Pulmonary artery endothelial cell (primary cell): ENCODE measurements around the gene ZNF618. TPM values are rescaled to one million over a fixed set of nuclear protein-coding genes. Genes with fewer than 3 reads are reported as not detected.

Source experiments
- DNase-seq: peaks from one replicate; pipeline ENCODE4 v3.0.0-alpha.2; 2011; ENCODE audit warnings: low read depth, low spot score
- total RNA-seq: library from RNA; depleted of rRNA; stranded (reverse); fragments of >200 nt; gene quantifications from 2 replicates; pipeline ENCODE4 v1.2.3, GENCODE V29; 2014

Gene ZNF618
- total RNA-seq, 1 donor from 2014 or later: 14.8 TPM

- DNase-seq: no peak
Measured at GRCh38 chr9:114059047-114059803, 183.1 kb downstream of the ZNF618 start.

DNA sequence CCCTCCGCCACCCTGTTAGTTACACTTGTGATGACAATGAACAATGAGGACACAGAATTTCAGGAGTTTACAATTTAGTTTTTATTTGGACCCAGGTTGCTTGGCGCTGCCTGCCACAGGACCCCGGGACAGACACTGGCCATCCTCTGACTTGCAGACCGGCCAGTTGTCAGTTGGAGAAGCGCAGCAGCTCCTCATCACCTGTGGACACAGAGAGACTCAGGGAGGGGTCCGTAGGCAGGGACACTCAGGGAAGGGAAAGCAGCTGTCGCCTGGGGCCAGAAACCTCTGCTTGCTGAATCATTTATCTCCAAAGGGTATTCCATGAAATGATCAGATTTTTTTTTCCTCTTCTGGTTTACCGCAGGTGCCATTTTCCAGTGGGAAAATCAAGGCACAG is 184.0 kb downstream of the ZNF618 start:
- no peak for DNase-seq

DNA sequence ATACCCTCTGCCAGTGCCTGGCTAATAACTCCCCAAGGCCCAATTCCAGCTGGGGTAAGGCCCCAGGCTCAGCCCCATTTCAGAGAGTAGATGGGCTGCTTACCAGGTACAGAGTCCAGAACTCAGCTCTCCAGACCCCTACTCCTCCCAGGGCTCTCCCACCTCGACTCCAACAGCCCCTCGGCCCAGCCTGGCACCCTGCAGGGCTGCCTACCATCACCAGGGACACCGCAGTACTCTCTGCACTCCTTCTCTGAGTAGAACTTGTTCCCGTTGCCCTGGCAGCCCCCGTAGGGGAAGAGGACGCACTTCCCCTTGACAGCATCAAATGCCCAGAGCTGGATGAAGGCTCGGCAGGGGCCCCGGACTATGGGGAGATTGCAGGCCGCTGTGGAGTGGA is 184.6 kb downstream of the ZNF618 start:
- no peak for DNase-seq

DNA sequence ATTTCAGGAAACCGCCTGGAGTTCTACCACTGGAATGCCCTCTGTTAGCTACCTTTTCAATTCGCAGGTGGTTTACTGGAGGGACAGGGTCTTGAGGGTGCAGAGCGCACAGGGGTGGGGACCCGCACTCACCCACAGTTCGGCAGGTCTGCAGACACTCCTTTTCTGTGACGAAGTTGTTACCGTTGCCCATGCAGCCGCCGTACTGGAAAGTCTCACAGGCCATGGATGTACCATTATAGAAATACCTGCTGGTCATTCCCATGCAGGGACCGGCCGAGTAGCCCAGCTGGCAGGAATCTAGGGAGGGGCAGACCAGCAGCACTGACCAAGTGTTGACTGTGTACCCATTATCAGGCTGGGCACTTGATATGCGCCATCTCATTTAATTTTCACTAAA is 185.2 kb downstream of the ZNF618 start:
- DNase-seq: no peak

- DNase-seq: no peak
Measured at GRCh38 chr9:114061830-114062474, 185.8 kb downstream of the ZNF618 start.

DNA sequence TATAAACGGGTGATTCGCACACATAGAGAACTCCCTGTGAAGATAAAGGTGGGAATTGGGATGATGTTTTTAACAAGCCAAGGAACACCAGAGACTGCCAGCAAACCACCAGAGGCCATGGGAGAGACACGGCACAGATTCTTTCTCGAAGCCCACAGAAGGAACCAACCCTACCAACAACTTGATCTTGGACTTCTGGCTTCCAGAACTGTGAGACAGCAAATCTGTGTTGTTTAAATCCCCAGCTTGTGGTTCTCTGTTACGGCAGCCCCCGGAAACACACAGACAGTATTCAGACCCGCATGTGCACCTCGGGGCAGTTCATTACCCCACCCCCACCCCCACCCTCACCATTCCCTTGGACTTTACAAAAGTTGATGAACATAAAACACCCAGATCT is 189.2 kb downstream of the ZNF618 start:
- DNase-seq: no peak

GRCh38 chr9:114069476-114070187 is 193.5 kb downstream of the ZNF618 start:
- DNase-seq: no peak

DNA sequence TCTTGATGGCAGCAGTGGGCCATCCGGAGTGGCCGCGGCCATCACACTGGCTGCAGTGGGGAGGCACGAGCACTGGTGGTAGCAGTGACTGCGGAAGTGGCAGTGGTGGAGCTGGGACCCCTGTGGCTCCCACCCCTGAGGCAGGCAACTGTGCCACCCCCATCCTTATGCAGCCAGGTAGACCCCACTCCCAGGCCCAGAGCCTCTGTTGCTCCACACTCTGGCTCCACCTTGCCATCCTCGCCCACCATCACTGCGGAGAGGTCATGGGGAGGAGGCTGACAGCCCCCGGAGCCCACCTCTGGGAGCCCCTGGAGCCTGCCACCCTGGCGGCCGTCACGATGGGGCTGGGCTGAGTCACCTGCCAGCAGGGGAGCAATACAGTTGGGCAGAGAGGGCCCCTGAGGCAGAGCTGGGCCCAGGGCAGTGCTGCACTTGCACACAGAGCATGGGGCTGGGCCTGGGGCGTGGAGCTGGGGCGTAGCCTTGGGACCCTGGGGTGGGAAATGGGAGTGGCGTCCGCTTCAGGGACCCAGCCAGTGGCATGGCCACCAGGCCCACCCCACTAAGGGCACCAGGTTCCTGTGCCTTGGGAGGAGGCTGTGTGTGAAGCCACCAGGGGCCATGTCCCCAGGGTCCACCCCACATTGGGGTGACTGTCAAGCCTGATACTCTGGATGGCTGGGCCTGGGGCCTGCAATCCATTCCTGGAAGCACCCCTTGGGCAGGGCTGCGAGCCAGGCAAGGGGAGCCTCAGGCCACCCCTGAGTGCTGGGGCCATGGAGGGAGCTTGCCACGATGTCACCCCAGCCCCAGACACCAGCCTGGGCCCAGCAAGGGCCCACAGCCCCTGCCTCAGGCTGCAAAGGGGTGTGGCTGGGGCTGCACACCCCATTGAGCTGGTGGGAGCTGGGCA is 194.3 kb downstream of the ZNF618 start:
- DNase-seq: no peak

DNA sequence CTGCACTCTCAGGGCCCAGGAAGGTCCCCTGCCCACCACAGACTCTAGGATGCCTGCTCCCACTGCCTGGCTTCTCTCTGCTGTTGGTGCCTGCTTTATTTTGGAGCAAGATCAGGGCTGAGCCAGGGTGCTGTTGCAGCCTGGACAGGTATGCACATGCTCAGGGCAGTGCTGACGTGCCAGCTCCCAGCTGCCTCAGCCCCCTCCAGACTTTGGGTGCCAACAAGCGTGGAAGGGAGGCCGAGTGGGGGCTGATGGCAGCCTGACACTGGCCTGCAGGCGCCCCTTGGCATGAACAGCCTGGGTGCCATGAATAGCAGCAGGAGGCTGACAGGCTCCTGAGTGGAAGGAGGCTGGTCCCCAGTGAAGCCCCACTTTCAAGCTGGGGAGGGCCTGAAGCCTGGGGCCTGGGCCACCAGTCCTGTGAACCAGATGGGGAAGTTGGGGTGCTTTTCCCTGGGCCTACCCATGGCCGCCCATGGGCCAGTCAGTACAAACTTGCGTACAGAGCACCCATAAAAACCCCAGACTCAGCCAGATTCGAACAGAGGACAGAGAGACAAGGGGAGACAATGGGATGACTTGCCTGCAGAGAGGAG is 195.2 kb downstream of the ZNF618 start:
- DNase-seq: no peak

DNA sequence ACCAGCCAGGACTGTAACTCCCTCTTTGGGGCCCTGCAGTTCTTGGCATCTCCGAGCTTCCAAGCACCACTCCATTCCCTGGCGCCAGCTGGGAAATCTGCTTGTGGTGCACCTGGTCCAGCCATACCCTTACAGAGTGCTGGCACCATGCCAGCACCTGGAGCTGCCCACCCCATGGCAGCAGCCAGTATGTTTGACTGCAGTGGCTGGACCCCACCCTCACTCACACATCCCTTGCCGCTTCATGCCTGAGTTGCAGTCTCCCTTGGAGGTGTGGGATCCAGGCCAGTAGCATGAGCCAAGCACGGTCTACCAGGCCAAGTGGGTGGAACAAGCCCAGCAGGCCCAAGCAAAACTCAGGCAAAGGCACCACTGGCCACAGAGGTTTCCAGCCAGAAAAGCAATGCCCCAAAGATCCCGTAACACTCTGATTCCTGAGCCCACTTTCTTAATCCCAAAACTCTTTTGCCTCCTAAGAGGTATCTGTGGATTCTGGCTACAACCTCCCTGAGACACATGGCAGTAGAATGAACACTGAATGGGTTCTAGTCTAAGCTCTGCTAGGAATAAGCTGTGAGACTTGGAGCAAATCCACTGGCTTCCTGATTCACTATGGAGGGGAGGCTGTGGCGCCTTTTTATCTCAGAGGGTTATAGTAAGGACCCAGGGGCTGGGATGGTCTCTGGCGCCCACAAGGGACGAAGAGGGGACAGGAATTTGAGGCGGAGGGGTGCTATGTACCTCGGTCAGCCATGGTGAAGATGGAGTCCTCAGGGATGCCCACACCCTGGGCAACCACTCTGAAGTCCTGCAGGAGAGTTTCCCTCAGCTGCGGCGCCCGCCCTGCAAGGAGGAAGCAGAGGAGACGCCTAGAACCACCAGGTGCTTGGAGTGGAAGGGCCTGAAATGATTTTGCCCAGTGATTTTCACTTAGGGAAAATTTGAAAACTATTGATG is 196.4 kb downstream of the ZNF618 start:
- no peak for DNase-seq

- no peak for DNase-seq
Measured at GRCh38 chr9:114075602-114076001, 199.5 kb downstream of the ZNF618 start.

- DNase-seq: no peak
Measured at GRCh38 chr9:114076237-114077161, 200.4 kb downstream of the ZNF618 start.

- no peak for DNase-seq
Measured at GRCh38 chr9:114077162-114077837, 201.2 kb downstream of the ZNF618 start.

GRCh38 chr9:114078021-114078780 is 202.1 kb downstream of the ZNF618 start, which contains the start of gene AMBP:
Gene AMBP, minus strand, starts transcription at chr9:114078300. Its CDS starts 91 bp downstream, at chr9:114078209.
- DNase-seq: no peak

DNA sequence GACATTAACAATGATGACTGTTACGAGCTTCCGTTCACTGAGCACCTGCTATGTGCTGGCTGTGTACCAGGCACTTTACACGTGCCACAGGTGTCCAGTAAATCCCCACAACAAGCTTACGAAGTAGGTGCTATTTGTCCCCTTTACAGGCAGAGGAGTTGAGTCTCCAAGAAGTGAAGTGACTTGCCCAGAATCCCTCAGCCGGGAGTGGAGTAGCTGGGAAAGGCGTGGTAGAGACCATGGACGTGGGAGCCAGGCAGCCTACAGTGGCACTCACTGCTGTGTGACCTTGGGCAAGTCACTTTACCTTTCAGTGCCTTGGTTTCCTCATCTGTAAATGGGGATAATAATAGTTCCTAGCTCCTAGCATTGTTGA is 202.7 kb downstream of the ZNF618 start:
- no peak for DNase-seq

DNA sequence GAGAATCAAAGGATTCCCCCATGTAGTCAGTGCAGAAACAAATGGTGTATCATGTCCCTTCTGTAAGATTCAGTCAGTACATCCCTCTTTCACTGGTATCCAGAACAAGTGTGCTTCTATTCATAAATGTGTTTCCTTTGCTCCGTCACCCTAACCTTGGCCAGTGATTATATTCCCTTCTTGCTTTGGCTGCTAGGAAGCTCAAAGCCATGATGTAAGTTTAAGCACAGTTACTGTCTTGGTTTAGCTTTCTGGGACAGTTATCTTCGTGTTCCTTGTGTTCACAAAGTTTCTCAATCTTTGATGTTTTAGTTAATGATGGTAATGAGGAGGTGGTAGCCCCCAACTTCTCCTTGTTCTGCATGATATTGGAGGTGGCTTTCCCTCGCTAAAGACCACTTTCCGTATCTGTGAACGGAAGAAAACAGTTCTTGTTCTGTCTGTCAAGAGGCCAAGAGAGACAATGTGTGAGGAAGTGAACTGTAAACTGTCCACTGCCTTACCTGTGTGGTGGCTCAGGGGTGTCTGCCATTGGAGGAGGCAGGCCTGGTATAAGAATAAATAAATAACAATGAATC is 204.2 kb downstream of the ZNF618 start:
- DNase-seq: no peak
